ENCODE measurements around the gene AGFG1. TPM values are rescaled to one million over a fixed set of nuclear protein-coding genes. Genes with fewer than 3 reads are reported as not detected.

The AGFG1 gene
- total RNA-seq, 1 experiment from 2014 or later = 109 TPM

GRCh38 chr2:227551836-227552235 is 79.9 kb downstream of the AGFG1 start:
- H4K91ac ChIP-seq (ENCODE audit: insufficient read length, low read depth, low read length) = no peak overlapping the region
- H3K9ac ChIP-seq (ENCODE audit: extremely low read depth, insufficient read length, low read length) = no peak overlapping the region
- WGBS (ENCODE audit: extremely low coverage, insufficient read length, low lambda C conversion rate) = no CpG with 5 or more reads among the region's 3 CpGs
- no peak overlapping the region for H2BK20ac ChIP-seq (ENCODE audit: low read depth, low read length, poor library complexity, severe bottlenecking)
- H3K56ac ChIP-seq (ENCODE audit: insufficient read length, low read depth, low read length) = no peak overlapping the region
- no peaks in the 10 kb centered on the region for H3K27me3 ChIP-seq (ENCODE audit: insufficient read depth, low read length)
- Mint-ChIP-seq H3K4me3 (no peak overlapping the region), H3K9me3 (no peaks in the 10 kb centered on the region), H3K4me1 (no peaks in the 10 kb centered on the region), H3K27me3 (ENCODE audit: low read depth) (no peaks in the 10 kb centered on the region), H3K27ac (peak overlapping the region in 2 of 3 experiments; percentile 83 to 86; a peak in 2 of 7 replicates), H3K36me3 (ENCODE audit: insufficient read depth in 1 of 3, low read depth in 3 of 3) (peaks cover 21 to 58% (median 43%) of the 10 kb centered on the region in 3 experiments; a peak in 6 of 7 replicates)
- no peaks in the 10 kb centered on the region for H3K79me2 ChIP-seq (ENCODE audit: insufficient read depth, low read length)
- H4K5ac ChIP-seq (ENCODE audit: insufficient read length, low read depth, low read length) = no peak overlapping the region
- H2BK5ac ChIP-seq (ENCODE audit: insufficient read length, low read length) = no peak overlapping the region
- no peak overlapping the region for H2BK12ac ChIP-seq (ENCODE audit: insufficient read length, low read depth, low read length)
- no peak overlapping the region for H3K27ac ChIP-seq (ENCODE audit: insufficient read length, low read depth, low read length)
- no peak overlapping the region for H3T11ph ChIP-seq (ENCODE audit: low read length)
- H3K23ac ChIP-seq (ENCODE audit: insufficient read length, low read depth, low read length) = no peak overlapping the region
- no peak for DNase-seq
- no peaks in the 10 kb centered on the region for H3K9me3 ChIP-seq (ENCODE audit: control insufficient read depth, low read depth, low read length)
- no peak for TF ChIP-seq CTCF (conservative IDR thresholded peaks at IDR 0.05)
- no peak overlapping the region for H2BK120ac ChIP-seq (ENCODE audit: low read depth, low read length, poor library complexity, severe bottlenecking)
- no peak overlapping the region for H3K14ac ChIP-seq (ENCODE audit: insufficient read depth, low read length)
- H3K4ac ChIP-seq (ENCODE audit: low read depth, low read length) = no peak overlapping the region
- H4K20me1 ChIP-seq (ENCODE audit: control insufficient read depth, insufficient read depth, insufficient read length) = no peaks in the 10 kb centered on the region
- H3K79me1 ChIP-seq (ENCODE audit: insufficient read depth, low read depth, low read length, poor library complexity, severe bottlenecking) = no peaks in the 10 kb centered on the region
- no peak overlapping the region for H3K4me2 ChIP-seq (ENCODE audit: insufficient read depth, insufficient read length, low read length)
- H2AFZ ChIP-seq (ENCODE audit: low read length) = no peak overlapping the region
- H2BK15ac ChIP-seq (ENCODE audit: low read depth, low read length) = no peak overlapping the region
- H4K8ac ChIP-seq (replicated peaks; ENCODE audit: insufficient read length, low read depth, low read length) = no peak overlapping the region
- no peak overlapping the region for H2AK5ac ChIP-seq (ENCODE audit: insufficient read length, low read length)
- H3K23me2 ChIP-seq (ENCODE audit: insufficient read length, low read depth, low read length, poor library complexity, severe bottlenecking) = no peaks in the 10 kb centered on the region
- no peaks in the 10 kb centered on the region for H3K4me1 ChIP-seq (ENCODE audit: insufficient read depth, low read length)
- H3K18ac ChIP-seq (ENCODE audit: insufficient read length, low read depth, low read length) = no peak overlapping the region

Measured in H9 (cell line).